Measurements from ENCODE around the gene GLRB. TPM values are rescaled to one million over a fixed set of nuclear protein-coding genes. Genes with fewer than 3 reads are reported as not detected.
A peak's percentile ranks its signal among the peaks of the same experiment; 100 is the strongest.

GLRB gene
- total and polyA plus RNA-seq, 12 donors: 3.3 to 23.3 (median 13.1) TPM

- Histone ChIP-seq H3K4me3 (peak overlapping the region in 1 of 10 donors; percentile 41), H3K9me3 (no peaks in the 10 kb centered on the region), H3K27ac (no peak overlapping the region), H3K27me3 (peaks cover 11 to 89% (median 71%) of the 10 kb centered on the region in 7 donors), H3K36me3 (no peaks in the 10 kb centered on the region), H3K4me1 (peaks cover 0 to 15% (median 7%) of the 10 kb centered on the region in 9 donors)
- no peak for ATAC-seq
- 5 to 7% methylated on average over 24 of the region's 24 CpGs for WGBS, 2 donors
- no peak for DNase-seq
- TF ChIP-seq, protein P1, sequence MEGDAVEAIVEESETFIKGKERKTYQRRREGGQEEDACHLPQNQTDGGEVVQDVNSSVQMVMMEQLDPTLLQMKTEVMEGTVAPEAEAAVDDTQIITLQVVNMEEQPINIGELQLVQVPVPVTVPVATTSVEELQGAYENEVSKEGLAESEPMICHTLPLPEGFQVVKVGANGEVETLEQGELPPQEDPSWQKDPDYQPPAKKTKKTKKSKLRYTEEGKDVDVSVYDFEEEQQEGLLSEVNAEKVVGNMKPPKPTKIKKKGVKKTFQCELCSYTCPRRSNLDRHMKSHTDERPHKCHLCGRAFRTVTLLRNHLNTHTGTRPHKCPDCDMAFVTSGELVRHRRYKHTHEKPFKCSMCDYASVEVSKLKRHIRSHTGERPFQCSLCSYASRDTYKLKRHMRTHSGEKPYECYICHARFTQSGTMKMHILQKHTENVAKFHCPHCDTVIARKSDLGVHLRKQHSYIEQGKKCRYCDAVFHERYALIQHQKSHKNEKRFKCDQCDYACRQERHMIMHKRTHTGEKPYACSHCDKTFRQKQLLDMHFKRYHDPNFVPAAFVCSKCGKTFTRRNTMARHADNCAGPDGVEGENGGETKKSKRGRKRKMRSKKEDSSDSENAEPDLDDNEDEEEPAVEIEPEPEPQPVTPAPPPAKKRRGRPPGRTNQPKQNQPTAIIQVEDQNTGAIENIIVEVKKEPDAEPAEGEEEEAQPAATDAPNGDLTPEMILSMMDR (IDR thresholded peaks at IDR 0.05): no peak
- intact Hi-C loops (cut with DNase I): no loop called here
Observed at GRCh38 chr4:157221426-157221894, 145.5 kb downstream of the GLRB start.

Other genes starting within 250 kb of the GLRB start
- 10 to 100 TPM; 10.1 to 18.2 (median 15.2) TPM for gene PDGFC, start 104.4 kb upstream of the GLRB start, total RNA-seq
- gene PDGFC, start 104.4 kb upstream of the GLRB start, polyA plus RNA-seq: 1 to 10 TPM; 2.1 to 2.6 TPM
- gene GRIA2, start 144.6 kb downstream of the GLRB start, total RNA-seq: under 1 TPM in 2 of 10 donors, not detected in 8; 0.20 to 0.51 TPM
- not detected for gene GRIA2, start 144.6 kb downstream of the GLRB start, polyA plus RNA-seq

Measured in heart right ventricle (tissue), 16 donors.